Small intestine (tissue), 7 donors: Measurements from ENCODE around the gene SORCS2. TPM values are rescaled to one million over a fixed set of nuclear protein-coding genes. Genes with fewer than 3 reads are reported as not detected.
A peak's percentile ranks its signal among the peaks of the same experiment; 100 is the strongest.

Experiments
- DNase-seq, 2 donors: peaks; one replicate each; pipeline versions ENCODE4 v3.0.0 to v3.0.0-alpha.2; 2013
- FAIRE-seq: peaks from 2 replicates; lab custom pipeline; 2012; peaks lifted over from hg19 to GRCh38; lab: Jason Lieb, UNC
- H3K27ac ChIP-seq, 3 donors: one replicate each; pipeline ENCODE4 v1.5.1; 2013; ENCODE audit warnings: low read length in 2 of 3, mild to moderate bottlenecking in 2 of 3, control low read depth in 1 of 3, inconsistent platforms in 1 of 3, low read depth in 1 of 3, moderate library complexity in 1 of 3
- H3K27me3 ChIP-seq, 3 donors: one replicate each; pipeline ENCODE4 v1.6.1; 2013; ENCODE audit warnings: low read length in 3 of 3, inconsistent platforms in 1 of 3; ENCODE audit not compliant: control insufficient read depth in 3 of 3, insufficient read depth in 3 of 3
- H3K36me3 ChIP-seq, 3 donors: one replicate each; pipeline ENCODE4 v1.6.1; 2013; ENCODE audit warnings: low read length in 3 of 3, inconsistent platforms in 1 of 3, low read depth in 1 of 3, mild to moderate bottlenecking in 1 of 3, moderate library complexity in 1 of 3; ENCODE audit not compliant: control insufficient read depth in 3 of 3, insufficient read depth in 2 of 3
- H3K4me1 ChIP-seq, 3 donors: one replicate each; pipeline ENCODE4 v1.6.1; 2013; ENCODE audit warnings: low read length in 2 of 3, inconsistent platforms in 1 of 3, low read depth in 1 of 3, mild to moderate bottlenecking in 1 of 3, moderate library complexity in 1 of 3; ENCODE audit not compliant: control insufficient read depth in 3 of 3, insufficient read depth in 2 of 3
- H3K4me3 ChIP-seq, 3 donors: one replicate each; pipeline ENCODE4 v1.5.1; 2013; ENCODE audit warnings: low read length in 3 of 3, control low read depth in 1 of 3, inconsistent platforms in 1 of 3, low read depth in 1 of 3, mild to moderate bottlenecking in 1 of 3, moderate library complexity in 1 of 3
- H3K9me3 ChIP-seq, 2 donors: one replicate each; pipeline ENCODE4 v1.6.1; 2013; ENCODE audit warnings: low read depth in 1 of 2, low read length in 1 of 2; ENCODE audit not compliant: control insufficient read depth in 2 of 2, insufficient read depth in 1 of 2
- WGBS, 3 donors: extraction: QIAGEN DNeasy Blood & Tissue Kit; methylation state at CpG; one replicate each; pipeline ENCODE4 v1.1.7; 2013; 5-methylcytosine and 5-hydroxymethylcytosine counted together
- polyA plus RNA-seq, 4 donors: library from polyadenylated mRNA; stranded (reverse) in 3 of 4; unstranded in 1 of 4; fragments of 200-250 nt in 3 of 4; fragments of 120-200 nt in 1 of 4; gene quantifications; one replicate each; pipeline versions ENCODE4 v1.2.1 to v1.2.3, GENCODE V29; 2013
- donor health status: healthy with polysubstance abuse.
- donor health status: control.
- donor health status: control.
- donor health status: Bipolar disorder and iron deficiency.
- donor health status: healthy.

The SORCS2 gene
- polyA plus RNA-seq, 4 donors, result 0.63 to 3.3 (median 2.2) TPM; not detected in 1

DNA sequence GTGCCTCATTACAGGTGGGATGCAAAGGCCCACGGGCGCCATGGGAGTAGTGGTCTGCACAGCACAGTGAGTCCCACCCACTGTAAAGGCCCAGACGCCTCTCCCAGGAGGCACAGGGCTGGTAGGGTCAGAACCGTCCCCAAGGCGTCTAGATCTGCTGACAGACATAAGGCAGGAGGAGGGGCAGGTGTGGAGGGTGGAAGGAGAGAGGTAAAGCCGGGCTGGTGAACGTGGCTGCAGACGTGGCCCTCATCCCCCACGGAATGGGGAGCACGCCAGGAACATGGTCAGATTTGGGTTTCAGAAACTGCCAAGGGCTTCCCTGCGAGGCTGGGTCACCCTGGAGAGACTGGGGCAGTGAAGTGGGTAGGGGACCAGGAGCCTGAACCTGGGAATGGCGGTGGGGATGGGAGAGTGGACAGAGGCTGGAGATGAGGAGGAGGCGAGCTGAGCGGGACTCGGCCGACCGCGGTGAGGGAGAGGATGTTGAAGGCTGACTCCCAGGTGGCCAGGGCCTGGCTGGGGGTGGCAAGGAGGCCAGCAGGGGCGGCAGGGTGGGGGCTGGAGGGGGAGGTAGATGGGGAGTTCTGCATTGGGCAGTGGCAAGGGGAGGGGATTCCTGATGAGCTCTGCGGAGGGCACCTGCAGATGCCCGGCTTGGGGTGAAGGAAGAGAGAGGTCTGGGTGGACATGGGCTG is 562.4 kb downstream of the SORCS2 start:
- peaks cover 0 to 28% (median 0%) of the 10 kb centered on the region in 3 donors for H3K36me3 ChIP-seq
- no peaks in the 10 kb centered on the region for H3K27me3 ChIP-seq
- H3K4me3 ChIP-seq, result no peak overlapping the region
- WGBS, 3 donors, result 88 to 94% (median 90%) methylated on average over 21 of the region's 21 CpGs
- FAIRE-seq (no peak), DNase-seq (no peak)
- no peaks in the 10 kb centered on the region for H3K4me1 ChIP-seq
- H3K27ac ChIP-seq, result no peak overlapping the region
- H3K9me3 ChIP-seq, result no peaks in the 10 kb centered on the region

DNA sequence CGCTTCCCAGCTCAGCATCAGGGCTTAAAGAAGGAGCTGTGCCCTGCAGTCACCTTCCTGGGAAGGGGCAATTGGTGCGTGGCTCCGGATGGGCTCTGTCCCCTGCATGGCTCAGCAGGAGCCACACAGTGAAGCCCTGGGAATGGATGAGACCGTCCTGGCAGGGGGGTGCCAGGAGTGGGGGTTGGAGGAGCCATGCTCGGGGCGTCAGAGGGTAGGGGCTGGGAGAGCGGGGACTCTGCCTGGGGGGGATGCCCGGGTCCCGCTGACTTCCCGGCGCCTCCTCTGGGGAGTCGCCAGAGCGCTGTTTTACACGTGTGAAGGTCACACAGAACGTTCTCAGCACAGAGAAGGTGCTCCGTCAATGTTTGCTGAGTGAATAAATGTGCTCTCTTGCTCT is 563.2 kb downstream of the SORCS2 start:
- Histone ChIP-seq H3K36me3 (peaks cover 0 to 37% (median 0%) of the 10 kb centered on the region in 3 donors), H3K9me3 (no peaks in the 10 kb centered on the region), H3K4me1 (no peaks in the 10 kb centered on the region), H3K27ac (no peak overlapping the region), H3K4me3 (no peak overlapping the region), H3K27me3 (no peaks in the 10 kb centered on the region)
- whole genome bisulfite sequencing, 3 donors, result 81 to 87% (median 84%) methylated on average over 16 of the region's 16 CpGs
- no peak for FAIRE-seq
- DNase-seq, result no peak

DNA sequence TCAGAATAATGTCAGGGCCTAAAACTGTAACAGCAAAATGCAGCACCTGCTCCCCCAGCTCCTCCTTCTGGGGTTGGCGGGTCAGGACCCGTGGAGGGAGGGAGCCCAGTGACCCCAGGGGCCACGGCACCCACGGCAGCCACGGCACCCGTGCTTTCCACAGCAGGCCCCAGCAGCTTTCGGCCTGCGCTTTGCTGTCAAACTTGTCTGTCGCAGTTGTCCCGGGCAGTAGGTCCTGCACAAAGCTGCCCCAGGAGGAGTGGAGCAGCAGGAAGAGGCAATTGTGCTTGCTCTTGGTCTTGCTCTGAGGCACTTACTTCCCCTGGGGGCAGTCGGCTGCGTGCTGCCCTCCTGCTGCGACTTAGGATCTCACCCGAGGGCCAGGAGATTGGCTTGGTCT is 563.7 kb downstream of the SORCS2 start:
- WGBS, 3 donors, result 91 to 92% (median 92%) methylated on average over 14 of the region's 14 CpGs
- Histone ChIP-seq H3K9me3 (no peaks in the 10 kb centered on the region), H3K4me3 (no peak overlapping the region), H3K36me3 (peaks cover 0 to 42% (median 0%) of the 10 kb centered on the region in 3 donors), H3K27me3 (no peaks in the 10 kb centered on the region), H3K27ac (no peak overlapping the region), H3K4me1 (no peaks in the 10 kb centered on the region)
- DNase-seq (no peak), FAIRE-seq (no peak)

DNA sequence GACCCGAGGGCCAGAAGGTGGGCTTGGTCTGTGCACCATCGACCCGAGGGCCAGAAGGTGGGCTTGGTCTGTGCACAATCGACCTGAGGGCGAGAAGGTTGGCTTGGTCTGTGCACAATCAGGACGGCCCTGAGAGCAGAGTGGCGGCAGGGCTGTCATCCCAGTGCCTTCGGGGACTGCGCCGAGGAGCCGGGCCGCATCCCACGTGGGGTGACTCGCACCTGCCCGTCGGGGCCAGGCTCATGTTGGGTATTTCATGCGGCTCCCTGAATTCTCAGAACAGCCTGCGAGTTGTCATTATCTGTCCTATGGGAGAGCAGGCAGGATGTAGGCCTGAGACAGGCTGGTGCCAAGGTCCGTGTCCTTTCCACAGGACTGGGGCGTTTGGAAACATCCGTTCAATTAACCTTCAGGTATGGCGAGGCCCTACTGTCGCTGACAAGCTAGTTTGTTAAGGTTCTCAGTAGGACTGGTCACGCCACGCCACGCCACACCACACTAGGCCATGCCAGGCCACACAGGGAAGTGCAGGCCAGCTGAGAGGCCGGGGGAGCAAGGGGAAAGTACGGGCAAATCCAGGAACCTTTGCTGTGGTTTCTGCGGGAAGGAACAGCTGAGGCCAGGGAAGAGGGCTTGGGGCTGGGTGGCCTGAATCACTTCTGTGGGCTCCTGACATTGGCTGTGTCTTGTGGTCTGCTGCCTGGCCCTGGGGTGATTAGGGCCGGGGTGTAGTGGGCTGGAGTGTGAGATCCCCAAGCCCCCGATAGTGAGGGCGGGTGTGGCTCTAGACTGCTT is 564.4 kb downstream of the SORCS2 start:
- 86 to 92% (median 90%) methylated on average over 30 to 32 of the region's 32 CpGs for WGBS, 3 donors
- DNase-seq, result no peak
- FAIRE-seq, result no peak
- Histone ChIP-seq H3K4me1 (no peaks in the 10 kb centered on the region), H3K4me3 (no peak overlapping the region), H3K36me3 (peaks cover 0 to 49% (median 0%) of the 10 kb centered on the region in 3 donors), H3K9me3 (no peaks in the 10 kb centered on the region), H3K27ac (no peak overlapping the region), H3K27me3 (no peaks in the 10 kb centered on the region)

DNA sequence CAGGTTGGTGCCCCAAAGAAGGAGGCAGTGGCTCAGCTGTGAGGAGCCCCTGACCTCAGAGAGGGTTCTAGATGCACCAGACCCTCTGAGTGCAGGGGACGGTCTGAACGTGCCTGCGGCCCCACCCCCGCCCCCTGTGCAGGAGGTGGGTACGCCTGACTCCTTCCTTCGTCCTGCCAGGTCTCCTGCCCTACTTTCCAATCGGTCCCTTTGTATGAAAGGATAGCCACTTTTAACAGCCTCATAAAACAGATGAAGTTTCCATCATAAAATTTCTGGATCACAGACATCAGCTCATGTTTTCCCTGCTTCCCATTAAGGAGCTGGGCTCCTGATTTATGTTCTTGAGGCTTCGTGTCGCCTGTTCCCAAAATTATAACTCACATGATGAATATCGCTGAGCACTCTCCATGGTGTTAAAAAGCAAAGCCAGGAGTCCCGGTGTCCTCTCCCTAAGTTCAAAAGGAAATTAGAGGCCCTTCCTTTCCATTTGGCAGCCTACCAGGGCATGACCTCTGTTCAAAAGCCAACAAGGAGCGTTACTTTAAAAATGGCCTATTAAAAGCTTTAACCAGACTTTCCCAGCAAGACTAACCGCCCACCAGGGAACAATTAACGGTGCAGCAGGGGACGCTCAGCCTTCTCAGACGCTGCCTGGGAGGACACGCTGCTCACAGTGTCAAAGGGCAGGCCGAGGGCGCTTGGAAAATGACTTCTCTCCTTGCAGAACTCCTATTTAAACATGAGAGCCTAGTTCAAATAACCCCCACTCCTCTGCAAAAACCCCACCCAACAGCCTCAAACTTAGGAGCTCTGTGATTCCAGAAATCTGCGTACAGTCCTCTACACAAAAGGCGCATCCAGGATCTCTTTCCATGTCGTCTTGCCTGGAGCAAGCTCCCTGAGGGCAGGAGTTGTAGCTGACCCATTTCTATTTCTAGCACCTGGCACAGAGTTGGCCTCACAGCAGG is 565.4 kb downstream of the SORCS2 start:
- no peak for FAIRE-seq
- DNase-seq, result no peak
- no peaks in the 10 kb centered on the region for H3K27me3 ChIP-seq
- no peaks in the 10 kb centered on the region for H3K4me1 ChIP-seq
- no peak overlapping the region for H3K4me3 ChIP-seq
- WGBS, 3 donors, result 66 to 80% (median 75%) methylated on average over 22 of the region's 22 CpGs
- no peak overlapping the region for H3K27ac ChIP-seq
- H3K9me3 ChIP-seq, result no peaks in the 10 kb centered on the region
- H3K36me3 ChIP-seq, result peaks cover 0 to 59% (median 2%) of the 10 kb centered on the region in 3 donors

DNA sequence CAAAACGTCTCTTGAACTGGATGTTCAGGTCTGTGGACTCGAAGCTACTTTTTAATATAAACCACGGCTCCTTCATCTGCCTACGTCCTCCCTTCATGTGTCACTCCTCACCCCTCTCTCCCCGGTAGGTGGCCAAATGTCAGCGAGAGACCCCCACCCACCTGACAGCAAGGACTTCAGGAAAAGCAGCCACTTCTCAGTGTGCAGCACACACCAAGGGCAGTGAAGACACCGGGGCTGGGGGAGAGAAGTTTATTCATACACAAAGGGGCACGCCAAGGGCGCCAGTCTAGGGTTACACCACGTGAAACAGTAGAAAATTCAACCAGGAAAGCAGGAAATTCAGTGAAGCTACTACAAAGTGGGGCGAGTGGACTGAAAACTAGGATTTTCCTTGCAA is 566.1 kb downstream of the SORCS2 start:
- DNase-seq, result no peak
- H3K36me3 ChIP-seq, result peaks cover 0 to 66% (median 2%) of the 10 kb centered on the region in 3 donors
- no peaks in the 10 kb centered on the region for H3K4me1 ChIP-seq
- H3K4me3 ChIP-seq, result no peak overlapping the region
- no peak overlapping the region for H3K27ac ChIP-seq
- H3K9me3 ChIP-seq, result no peaks in the 10 kb centered on the region
- H3K27me3 ChIP-seq, result no peaks in the 10 kb centered on the region
- WGBS, 3 donors, result 85 to 90% (median 88%) methylated on average over 11 of the region's 11 CpGs
- no peak for FAIRE-seq

DNA sequence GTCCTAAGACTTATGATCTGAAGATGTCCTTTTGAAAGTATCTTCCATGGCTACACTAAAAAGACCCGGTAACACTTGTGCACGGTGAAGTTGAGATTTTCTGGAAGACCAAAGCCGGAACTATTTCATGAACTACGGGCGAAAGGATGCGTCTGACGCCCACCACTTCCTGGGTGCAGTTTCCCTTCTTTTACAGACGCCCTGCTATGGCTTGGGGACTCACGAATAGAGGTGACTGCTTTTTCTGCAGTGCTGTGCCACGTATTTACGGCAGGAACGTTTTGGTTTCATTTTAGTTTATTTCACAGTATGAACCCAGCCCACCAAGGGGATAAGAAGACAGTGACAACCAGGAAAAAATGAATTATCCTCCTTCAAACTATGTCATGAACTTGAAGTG is 566.9 kb downstream of the SORCS2 start:
- no peaks in the 10 kb centered on the region for H3K4me1 ChIP-seq
- H3K36me3 ChIP-seq, result peaks cover 0 to 73% (median 2%) of the 10 kb centered on the region in 3 donors
- no peak overlapping the region for H3K4me3 ChIP-seq
- H3K27me3 ChIP-seq, result no peaks in the 10 kb centered on the region
- 59 to 79% (median 69%) methylated on average over 12 of the region's 12 CpGs for WGBS, 3 donors
- FAIRE-seq, result no peak
- DNase-seq, result peak in 1 of 2 donors; percentile 24
- H3K27ac ChIP-seq, result no peak overlapping the region
- no peaks in the 10 kb centered on the region for H3K9me3 ChIP-seq

DNA sequence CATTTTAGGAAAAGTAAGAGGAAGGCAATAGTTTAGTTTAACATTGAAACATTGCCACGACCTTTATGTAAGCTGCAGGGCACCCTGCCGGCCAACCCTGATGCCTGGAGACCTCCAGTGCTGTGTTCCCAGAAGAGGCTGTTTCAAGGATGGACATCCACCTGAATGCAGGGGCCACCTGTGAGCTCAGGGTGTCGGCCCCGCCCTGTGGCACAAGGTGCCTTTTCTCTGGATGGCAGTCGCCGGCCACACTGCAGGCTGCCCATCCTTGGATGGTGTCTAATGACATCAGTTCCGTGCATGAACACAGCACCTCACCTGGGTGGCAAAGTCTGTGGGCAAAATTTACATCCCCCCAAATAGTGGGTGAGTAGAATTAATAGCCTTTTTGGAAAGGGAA is 567.3 kb downstream of the SORCS2 start:
- WGBS, 3 donors, result 86 to 87% (median 86%) methylated on average over 7 of the region's 7 CpGs

More for the DNA sequence above, 567.3 kb downstream of the SORCS2 start:
- Histone ChIP-seq H3K36me3 (peaks cover 0 to 77% (median 2%) of the 10 kb centered on the region in 3 donors), H3K27me3 (no peaks in the 10 kb centered on the region), H3K4me1 (no peaks in the 10 kb centered on the region), H3K27ac (no peak overlapping the region), H3K4me3 (no peak overlapping the region), H3K9me3 (no peaks in the 10 kb centered on the region)
- FAIRE-seq (no peak), DNase-seq (no peak)
